KMS-11 (cell line): Measurements from ENCODE around the gene MFAP5.
A peak's percentile ranks its signal among the peaks of the same experiment; 100 is the strongest.

Experiments
- H2AFZ ChIP-seq: fragments of 200-600 bp; sonication (generic); 2 replicates; pipeline ENCODE4 v1.6.1; 2016; ENCODE audit warnings: antibody characterized with exemption, mixed run types, low read depth
- H3K27ac ChIP-seq: fragments of 200-600 bp; sonication (generic); 2 replicates; pipeline ENCODE4 v1.6.1; 2016; ENCODE audit warnings: mild to moderate bottlenecking, mixed run types
- H3K27me3 ChIP-seq: fragments of 200-600 bp; sonication (generic); 2 replicates; pipeline ENCODE4 v1.6.1; 2017; ENCODE audit warnings: mild to moderate bottlenecking, low read depth, mixed run types, moderate library complexity; ENCODE audit not compliant: insufficient read depth
- H3K36me3 ChIP-seq: fragments of 200-600 bp; sonication (generic); 2 replicates; pipeline ENCODE4 v1.6.1; 2017; ENCODE audit warnings: mild to moderate bottlenecking, mixed run types; ENCODE audit not compliant: insufficient read depth
- H3K4me1 ChIP-seq: fragments of 200-600 bp; sonication (generic); 2 replicates; pipeline ENCODE4 v1.6.1; 2016; ENCODE audit warnings: mild to moderate bottlenecking, low read depth, mixed run types; ENCODE audit not compliant: poor library complexity, severe bottlenecking
- H3K4me2 ChIP-seq: fragments of 200-600 bp; sonication (generic); 2 replicates; pipeline ENCODE4 v1.7.0; 2016; ENCODE audit warnings: mild to moderate bottlenecking, mixed run types
- H3K4me3 ChIP-seq: fragments of 200-600 bp; sonication (generic); IDR thresholded peaks from 2 replicates; pipeline ENCODE4 v1.6.1; 2017; ENCODE audit warnings: low read depth, low read length, mixed read lengths; ENCODE audit not compliant: insufficient read depth
- H3K79me2 ChIP-seq: fragments of 200-600 bp; sonication (generic); 2 replicates; pipeline ENCODE4 v1.6.1; 2016; ENCODE audit warnings: low read depth, mixed run types; ENCODE audit not compliant: insufficient read depth
- H3K9ac ChIP-seq: fragments of 200-600 bp; sonication (generic); 2 replicates; pipeline ENCODE4 v1.6.1; 2016; ENCODE audit warnings: mild to moderate bottlenecking, mixed run types
- H4K20me1 ChIP-seq: fragments of 200-600 bp; sonication (generic); 2 replicates; pipeline ENCODE4 v1.6.1; 2016; ENCODE audit warnings: mild to moderate bottlenecking, mixed run types; ENCODE audit not compliant: insufficient read depth
- CTCF ChIP-seq: fragments of 200-600 bp; sonication (generic); conservative IDR thresholded peaks from 2 replicates; pipeline ENCODE4 v1.6.1; 2017; ENCODE audit warnings: low read depth, mild to moderate bottlenecking, antibody characterized with exemption, low read length, moderate library complexity, mixed read lengths

The MFAP5 gene

GRCh38 chr12:8697120-8697475 is 34.5 kb upstream of the MFAP5 start:
- no peak overlapping the region for H3K9ac ChIP-seq
- H3K79me2 ChIP-seq, result no peaks in the 10 kb centered on the region; the same call in 1 of the 2 replicates
- peaks cover 9% of the 10 kb centered on the region for H3K4me1 ChIP-seq
- TF ChIP-seq CTCF, result no peak
- H3K27ac ChIP-seq, result no peak overlapping the region
- peak overlapping the region; percentile 54 for H3K4me2 ChIP-seq
- no peaks in the 10 kb centered on the region for H3K36me3 ChIP-seq
- H4K20me1 ChIP-seq, result no peaks in the 10 kb centered on the region
- no peaks in the 10 kb centered on the region for H3K27me3 ChIP-seq
- peak overlapping the region; percentile 64 for H2AFZ ChIP-seq
- H3K4me3 ChIP-seq, result no peak overlapping the region

- H3K36me3 ChIP-seq, result no peaks in the 10 kb centered on the region
- no peak overlapping the region for H3K4me3 ChIP-seq
- no peaks in the 10 kb centered on the region for H4K20me1 ChIP-seq
- H2AFZ ChIP-seq, result peak overlapping the region; percentile 64; the same call in 1 of the 2 replicates
- H3K27ac ChIP-seq, result no peak overlapping the region
- no peak overlapping the region for H3K9ac ChIP-seq
- H3K27me3 ChIP-seq, result no peaks in the 10 kb centered on the region
- TF ChIP-seq CTCF, result no peak
- H3K79me2 ChIP-seq, result no peaks in the 10 kb centered on the region; the same call in 1 of the 2 replicates
- no peak overlapping the region for H3K4me2 ChIP-seq
- H3K4me1 ChIP-seq, result peaks cover 9% of the 10 kb centered on the region
Measured at GRCh38 chr12:8696442-8697090, 33.9 kb upstream of the MFAP5 start.

DNA sequence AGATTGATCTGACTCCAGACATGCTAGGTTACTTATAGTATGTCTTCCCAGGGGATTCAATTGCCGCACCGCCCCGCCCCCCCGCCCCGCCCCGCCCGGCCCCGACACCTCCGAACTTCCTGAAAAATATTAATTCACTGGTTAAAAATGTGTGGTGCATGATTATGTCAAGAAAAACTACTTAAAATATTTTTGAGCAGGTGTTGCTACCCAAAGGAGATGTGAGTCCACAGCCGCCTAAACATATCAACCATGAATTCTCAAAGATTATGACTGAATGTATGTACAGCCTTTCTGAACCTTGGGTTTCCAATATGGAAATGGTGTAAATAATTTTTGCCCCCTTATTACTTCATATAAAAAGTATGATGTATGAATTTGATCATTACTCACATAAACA is 32.5 kb upstream of the MFAP5 start:
- Histone ChIP-seq H2AFZ (no peak overlapping the region), H3K27ac (no peak overlapping the region), H3K4me1 (peaks cover 9% of the 10 kb centered on the region), H4K20me1 (no peaks in the 10 kb centered on the region), H3K27me3 (no peaks in the 10 kb centered on the region), H3K79me2 (no peaks in the 10 kb centered on the region; the same call in 1 of the 2 replicates), H3K4me3 (no peak overlapping the region), H3K9ac (no peak overlapping the region), H3K4me2 (no peak overlapping the region), H3K36me3 (no peaks in the 10 kb centered on the region)
- TF ChIP-seq CTCF, result no peak

DNA sequence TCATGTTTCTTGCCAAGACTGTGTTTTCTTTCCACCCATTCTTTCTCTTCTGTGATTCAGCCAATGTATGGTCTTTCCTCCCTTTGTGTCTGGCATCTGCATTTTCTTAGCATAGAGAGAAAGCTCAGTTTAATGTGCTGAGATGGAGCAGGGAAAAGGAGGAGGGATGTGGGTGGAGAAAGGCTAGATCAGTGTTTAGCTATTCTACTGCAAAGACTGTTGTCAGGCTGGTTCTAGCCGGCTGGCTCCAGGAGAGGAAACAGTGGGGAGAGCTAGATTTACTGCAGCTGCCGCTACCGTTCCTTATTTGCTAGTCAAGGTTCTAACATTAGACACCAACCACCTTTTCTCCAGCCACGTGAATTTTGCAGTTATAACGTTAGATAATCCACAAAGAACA is 29.9 kb upstream of the MFAP5 start:
- no peaks in the 10 kb centered on the region for H3K27me3 ChIP-seq
- H3K4me1 ChIP-seq, result peaks cover 15% of the 10 kb centered on the region
- H3K27ac ChIP-seq, result no peak overlapping the region
- H3K36me3 ChIP-seq, result no peaks in the 10 kb centered on the region
- H3K9ac ChIP-seq, result no peak overlapping the region
- no peaks in the 10 kb centered on the region for H3K79me2 ChIP-seq
- H2AFZ ChIP-seq, result no peak overlapping the region
- H4K20me1 ChIP-seq, result no peaks in the 10 kb centered on the region
- TF ChIP-seq CTCF, result no peak
- H3K4me2 ChIP-seq, result no peak overlapping the region
- no peak overlapping the region for H3K4me3 ChIP-seq
